ENCODE results near the gene CPA1. TPM values are rescaled to one million over a fixed set of nuclear protein-coding genes. Genes with fewer than 3 reads are reported as not detected.

CPA1 gene
- polyA plus RNA-seq, 1 donor (not counting 4 experiments of a cell fraction or from before 2014, with no cell fraction given): not detected

DNA sequence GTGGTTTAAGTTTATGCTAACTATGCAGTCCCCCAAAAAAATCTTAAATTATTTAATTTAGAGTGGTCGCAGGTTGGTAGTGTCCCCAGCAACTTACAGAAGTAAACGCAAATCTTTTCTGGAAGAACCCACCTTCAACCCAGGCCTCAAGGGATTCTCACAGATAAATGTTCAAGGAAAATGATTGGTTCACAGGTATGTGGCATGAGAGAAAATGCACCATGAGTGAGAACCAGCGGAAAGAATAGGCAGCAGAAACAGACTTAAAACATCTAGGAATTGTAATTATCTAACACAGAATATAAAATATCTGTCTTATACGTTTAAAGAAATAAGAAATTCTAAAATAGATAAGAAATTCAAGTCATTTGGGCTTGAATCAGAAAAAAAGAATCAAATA, 38.4 kb upstream of the CPA1 start:
- Histone ChIP-seq H3K4me2 (ENCODE audit: control insufficient read depth, extremely low read depth, insufficient read depth, low read depth, low read length) (no peak overlapping the region), H4K20me1 (ENCODE audit: control insufficient read depth, extremely low read depth, insufficient read depth, low read length) (no peaks in the 10 kb centered on the region), H3K4me3 (ENCODE audit: control insufficient read depth in 2 of 3, extremely low read depth in 1 of 3, insufficient read depth in 2 of 3, low read depth in 1 of 3, low read length in 3 of 3) (no peak overlapping the region), H3K79me2 (ENCODE audit: control insufficient read depth, insufficient read depth, low read length) (no peaks in the 10 kb centered on the region), H3K36me3 (ENCODE audit: control insufficient read depth in 2 of 2, extremely low read depth in 1 of 2, insufficient read depth in 2 of 2, low read length in 2 of 2) (no peaks in the 10 kb centered on the region), H3K4me1 (ENCODE audit: control insufficient read depth, extremely low read depth, insufficient read depth, low read length) (no peaks in the 10 kb centered on the region), H3K9ac (ENCODE audit: control insufficient read depth, extremely low read depth, insufficient read depth, low read length) (no peak overlapping the region), H2AFZ (ENCODE audit: control insufficient read depth, low read length) (no peak overlapping the region), H3K9me1 (ENCODE audit: control insufficient read depth, extremely low read depth, insufficient read depth, low read length) (no peaks in the 10 kb centered on the region), H3K27ac (ENCODE audit: control insufficient read depth, insufficient read depth, low read length) (no peak overlapping the region), H3K27me3 (ENCODE audit: control insufficient read depth, extremely low read depth, insufficient read depth, low read length) (no peaks in the 10 kb centered on the region), H3K9me3 (ENCODE audit: control insufficient read depth, low read depth, low read length) (no peaks in the 10 kb centered on the region)
- dilution Hi-C loops (cut with MboI; ENCODE audit: extremely low pct_ligation_motif_present, low sequenced_read_pairs): no loop called here
- DNase-seq (ENCODE audit: low read depth, low spot score) (no peak), FAIRE-seq (no peak)
- TF ChIP-seq CTCF (optimal IDR thresholded peaks at IDR 0.05 in 1 of 3, IDR thresholded peaks at IDR 0.05 in 1 of 3, conservative IDR thresholded peaks at IDR 0.05 in 1 of 3; ENCODE audit: extremely low read depth in 1 of 3, insufficient read depth in 2 of 3, low read length in 3 of 3) (no peak), EZH2 (IDR thresholded peaks at IDR 0.05; ENCODE audit: low read length) (no peak)

DNA sequence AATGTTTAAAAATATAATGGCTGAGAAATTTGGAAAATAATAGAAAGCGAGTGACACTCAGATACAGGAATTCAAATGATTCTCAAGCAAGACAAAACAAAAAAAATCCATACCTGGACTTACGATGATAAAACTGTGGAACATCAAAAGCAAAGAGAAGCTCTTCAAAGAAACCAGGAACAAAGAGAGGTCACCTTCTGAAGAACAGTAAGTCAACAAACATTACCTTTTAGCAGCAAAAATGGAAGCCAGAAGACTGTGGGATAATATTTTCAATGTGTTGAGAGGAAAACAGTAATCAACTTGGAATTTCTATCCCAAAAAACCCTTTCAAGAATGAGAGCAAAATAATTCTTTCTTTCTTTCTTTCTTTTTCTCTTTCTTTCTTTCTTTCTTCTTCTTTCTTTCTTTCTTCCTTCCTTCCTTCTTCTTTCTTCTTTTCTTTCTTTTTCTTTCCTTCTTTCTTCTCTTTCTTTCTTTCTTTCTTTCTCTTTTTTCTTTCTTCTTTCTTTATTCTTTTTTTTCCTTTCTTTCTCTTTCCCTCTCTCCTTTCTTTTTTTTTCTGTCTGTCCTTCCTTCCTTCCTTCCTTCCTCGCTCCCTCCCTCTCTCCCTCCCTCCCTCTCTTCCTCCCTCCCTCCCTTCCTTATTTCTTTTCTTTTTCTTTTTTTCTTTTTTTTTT, 37.5 kb upstream of the CPA1 start:
- no peak for FAIRE-seq

More for the DNA sequence above, 37.5 kb upstream of the CPA1 start:
- no peak overlapping the region for H3K27ac ChIP-seq (ENCODE audit: control insufficient read depth, insufficient read depth, low read length)
- DNase-seq (ENCODE audit: low read depth, low spot score): no peak
- H2AFZ ChIP-seq (ENCODE audit: control insufficient read depth, low read length): no peak overlapping the region
- no peaks in the 10 kb centered on the region for H3K27me3 ChIP-seq (ENCODE audit: control insufficient read depth, extremely low read depth, insufficient read depth, low read length)
- H3K9me3 ChIP-seq (ENCODE audit: control insufficient read depth, low read depth, low read length): no peaks in the 10 kb centered on the region
- no peaks in the 10 kb centered on the region for H3K36me3 ChIP-seq (ENCODE audit: control insufficient read depth in 2 of 2, extremely low read depth in 1 of 2, insufficient read depth in 2 of 2, low read length in 2 of 2)
- H4K20me1 ChIP-seq (ENCODE audit: control insufficient read depth, extremely low read depth, insufficient read depth, low read length): no peaks in the 10 kb centered on the region
- H3K4me3 ChIP-seq (ENCODE audit: control insufficient read depth in 2 of 3, extremely low read depth in 1 of 3, insufficient read depth in 2 of 3, low read depth in 1 of 3, low read length in 3 of 3): no peak overlapping the region
- H3K9ac ChIP-seq (ENCODE audit: control insufficient read depth, extremely low read depth, insufficient read depth, low read length): no peak overlapping the region
- no peaks in the 10 kb centered on the region for H3K9me1 ChIP-seq (ENCODE audit: control insufficient read depth, extremely low read depth, insufficient read depth, low read length)
- dilution Hi-C loops (cut with MboI; ENCODE audit: extremely low pct_ligation_motif_present, low sequenced_read_pairs): no loop called here
- no peaks in the 10 kb centered on the region for H3K79me2 ChIP-seq (ENCODE audit: control insufficient read depth, insufficient read depth, low read length)
- TF ChIP-seq EZH2 (IDR thresholded peaks at IDR 0.05; ENCODE audit: low read length): no peak
- no peak for TF ChIP-seq CTCF (optimal IDR thresholded peaks at IDR 0.05 in 1 of 3, IDR thresholded peaks at IDR 0.05 in 1 of 3, conservative IDR thresholded peaks at IDR 0.05 in 1 of 3; ENCODE audit: extremely low read depth in 1 of 3, insufficient read depth in 2 of 3, low read length in 3 of 3)
- H3K4me1 ChIP-seq (ENCODE audit: control insufficient read depth, extremely low read depth, insufficient read depth, low read length): no peaks in the 10 kb centered on the region
- H3K4me2 ChIP-seq (ENCODE audit: control insufficient read depth, extremely low read depth, insufficient read depth, low read depth, low read length): no peak overlapping the region
